GM04504 (cell line): ENCODE measurements around the gene ZNF101.
"Not testable (repeated sequence)": the region's sequence is repeated elsewhere in the genome, so short reads cannot be mapped to it uniquely, and the experiment has no call there.

Experiments
- DNase-seq: peaks from one replicate; pipeline ENCODE4 v3.0.0-alpha.2; 2012; ENCODE audit warnings: low read depth

Gene ZNF101

GRCh38 chr19:19661675-19662251, 6.9 kb upstream of the ZNF101 start:
- no peak for DNase-seq

- no peak for DNase-seq
Measured at GRCh38 chr19:19662344-19662743, 6.3 kb upstream of the ZNF101 start.

GRCh38 chr19:19662871-19663255, 5.8 kb upstream of the ZNF101 start:
- DNase-seq, result no peak

- DNase-seq, result peak; percentile 96
Measured at GRCh38 chr19:19663256-19664120, 5.2 kb upstream of the ZNF101 start, which contains the start of gene ATP13A1. Gene ATP13A1 (minus strand): TSS chr19:19663676. CDS start chr19:19663666, 10 bp downstream.

GRCh38 chr19:19665420-19665948, 3.2 kb upstream of the ZNF101 start:
- DNase-seq, result not testable (repeated sequence)

GRCh38 chr19:19670070-19670551, 1.5 kb downstream of the ZNF101 start:
- no peak for DNase-seq

- DNase-seq, result no peak
Measured at GRCh38 chr19:19672816-19673215, 4.2 kb downstream of the ZNF101 start.

GRCh38 chr19:19674315-19674714, 5.7 kb downstream of the ZNF101 start:
- DNase-seq, result no peak

- DNase-seq, result no peak
Measured at GRCh38 chr19:19677579-19677978, 8.9 kb downstream of the ZNF101 start.

GRCh38 chr19:19679176-19680073, 10.8 kb downstream of the ZNF101 start:
- no peak for DNase-seq

- DNase-seq, result not testable (repeated sequence)
Measured at GRCh38 chr19:19686119-19686518, 17.5 kb downstream of the ZNF101 start.

- no peak for DNase-seq
Measured at GRCh38 chr19:19686580-19686979, 17.9 kb downstream of the ZNF101 start.

GRCh38 chr19:19687090-19687489, 18.5 kb downstream of the ZNF101 start:
- no peak for DNase-seq

- DNase-seq, result not testable (repeated sequence)
Measured at GRCh38 chr19:19689023-19689422, 20.4 kb downstream of the ZNF101 start.

GRCh38 chr19:19691683-19692082, 23.0 kb downstream of the ZNF101 start:
- no peak for DNase-seq

GRCh38 chr19:19696386-19696785, 27.7 kb downstream of the ZNF101 start:
- no peak for DNase-seq

GRCh38 chr19:19697589-19697988, 28.9 kb downstream of the ZNF101 start:
- no peak for DNase-seq

- not testable (repeated sequence) for DNase-seq
Measured at GRCh38 chr19:19700493-19700892, 31.9 kb downstream of the ZNF101 start.

- no peak for DNase-seq
Measured at GRCh38 chr19:19704836-19705235, 36.2 kb downstream of the ZNF101 start.

- no peak for DNase-seq
Measured at GRCh38 chr19:19710506-19710905, 41.9 kb downstream of the ZNF101 start.

GRCh38 chr19:19711306-19711933, 42.8 kb downstream of the ZNF101 start:
- DNase-seq, result no peak
